Measurements from ENCODE around the gene SFSWAP. TPM values are rescaled to one million over a fixed set of nuclear protein-coding genes. Genes with fewer than 3 reads are reported as not detected.

Gene SFSWAP
- total and polyA plus RNA-seq, 3 donors from 2014 or later: 37.7 to 68.4 (median 62.4) TPM

DNA sequence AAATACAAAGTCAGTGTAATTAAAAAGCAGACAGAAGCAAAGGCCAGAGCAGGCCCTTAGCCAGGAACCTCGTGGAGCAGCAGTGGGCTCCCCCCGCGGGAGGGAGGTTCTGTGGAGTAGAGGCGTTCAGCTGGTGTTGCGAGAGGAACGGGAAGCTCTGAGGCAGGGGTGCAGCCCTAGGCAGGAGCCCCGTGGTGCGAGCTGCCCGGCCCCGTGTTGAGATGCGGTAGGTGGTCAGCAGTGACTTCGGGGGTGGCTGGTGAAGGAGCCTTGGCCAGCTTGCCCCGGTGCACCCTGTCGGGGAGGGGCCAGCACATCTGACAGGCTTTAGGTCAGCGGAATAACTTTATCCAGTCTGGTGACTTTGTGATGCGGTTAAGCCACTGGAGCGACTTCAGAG, 46.2 kb downstream of the SFSWAP start:
- H3K9me3 ChIP-seq: no peaks in the 10 kb centered on the region
- H3K4me3 ChIP-seq: no peak overlapping the region
- no peaks in the 10 kb centered on the region for H3K27me3 ChIP-seq
- H3K27ac ChIP-seq: no peak overlapping the region
- TF ChIP-seq POLR2A (IDR thresholded peaks at IDR 0.05): no peak
- TF ChIP-seq, protein P1, sequence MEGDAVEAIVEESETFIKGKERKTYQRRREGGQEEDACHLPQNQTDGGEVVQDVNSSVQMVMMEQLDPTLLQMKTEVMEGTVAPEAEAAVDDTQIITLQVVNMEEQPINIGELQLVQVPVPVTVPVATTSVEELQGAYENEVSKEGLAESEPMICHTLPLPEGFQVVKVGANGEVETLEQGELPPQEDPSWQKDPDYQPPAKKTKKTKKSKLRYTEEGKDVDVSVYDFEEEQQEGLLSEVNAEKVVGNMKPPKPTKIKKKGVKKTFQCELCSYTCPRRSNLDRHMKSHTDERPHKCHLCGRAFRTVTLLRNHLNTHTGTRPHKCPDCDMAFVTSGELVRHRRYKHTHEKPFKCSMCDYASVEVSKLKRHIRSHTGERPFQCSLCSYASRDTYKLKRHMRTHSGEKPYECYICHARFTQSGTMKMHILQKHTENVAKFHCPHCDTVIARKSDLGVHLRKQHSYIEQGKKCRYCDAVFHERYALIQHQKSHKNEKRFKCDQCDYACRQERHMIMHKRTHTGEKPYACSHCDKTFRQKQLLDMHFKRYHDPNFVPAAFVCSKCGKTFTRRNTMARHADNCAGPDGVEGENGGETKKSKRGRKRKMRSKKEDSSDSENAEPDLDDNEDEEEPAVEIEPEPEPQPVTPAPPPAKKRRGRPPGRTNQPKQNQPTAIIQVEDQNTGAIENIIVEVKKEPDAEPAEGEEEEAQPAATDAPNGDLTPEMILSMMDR (IDR thresholded peaks at IDR 0.05): no peak
- DNase-seq: no peak
- no peaks in the 10 kb centered on the region for H3K36me3 ChIP-seq (ENCODE audit: low read depth, missing control alignments)
- intact Hi-C loops (cut with DNase I; ENCODE audit: low total_unique reads): no loop called here
- 91 to 93% methylated on average over 17 of the region's 17 CpGs for WGBS, 2 donors
- H3K4me1 ChIP-seq: no peaks in the 10 kb centered on the region

DNA sequence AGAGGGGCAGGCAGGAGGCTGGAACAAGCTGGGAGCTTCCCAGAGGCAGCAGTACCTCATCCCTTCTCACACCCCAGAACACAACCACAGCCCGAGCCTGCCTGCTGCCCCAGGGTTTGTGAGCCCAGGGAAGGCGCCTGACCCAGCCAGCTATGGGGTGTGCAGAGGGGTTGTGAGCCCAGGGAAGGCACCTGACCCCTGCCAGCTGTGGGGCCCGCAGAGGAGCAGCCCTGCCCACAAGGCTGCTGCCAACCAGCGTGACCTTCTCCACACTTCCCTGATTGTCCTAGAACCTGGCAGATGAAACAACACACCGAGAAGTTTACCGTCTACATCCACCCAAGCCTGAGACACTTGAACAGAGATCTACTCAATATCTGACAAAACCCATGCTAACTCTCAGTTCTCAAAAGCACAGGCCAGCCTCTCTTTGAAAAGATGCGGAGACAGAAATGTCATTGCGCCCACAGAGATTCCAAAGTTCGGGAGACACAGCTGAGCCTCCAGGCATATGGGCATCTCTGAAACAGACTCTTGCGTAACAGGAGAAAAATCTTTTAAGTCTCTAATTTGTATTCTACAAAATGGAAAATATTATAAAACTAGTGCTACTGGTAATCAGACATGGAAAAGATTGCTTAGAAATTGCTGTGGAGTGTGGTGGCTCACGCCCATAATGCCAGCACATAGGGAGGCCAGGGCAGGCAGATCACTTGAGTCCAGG, 47.3 kb downstream of the SFSWAP start:
- intact Hi-C loops (cut with DNase I; ENCODE audit: low total_unique reads): no loop called here
- Histone ChIP-seq H3K9me3 (no peaks in the 10 kb centered on the region), H3K4me1 (no peaks in the 10 kb centered on the region), H3K27ac (no peak overlapping the region), H3K4me3 (no peak overlapping the region), H3K27me3 (no peaks in the 10 kb centered on the region), H3K36me3 (ENCODE audit: low read depth, missing control alignments) (no peaks in the 10 kb centered on the region)
- TF ChIP-seq, protein P1 (IDR thresholded peaks at IDR 0.05): no peak
- TF ChIP-seq POLR2A (IDR thresholded peaks at IDR 0.05): no peak
- 93 to 97% methylated on average over 8 to 11 of the region's 11 CpGs for WGBS, 2 donors
- DNase-seq: no peak

DNA sequence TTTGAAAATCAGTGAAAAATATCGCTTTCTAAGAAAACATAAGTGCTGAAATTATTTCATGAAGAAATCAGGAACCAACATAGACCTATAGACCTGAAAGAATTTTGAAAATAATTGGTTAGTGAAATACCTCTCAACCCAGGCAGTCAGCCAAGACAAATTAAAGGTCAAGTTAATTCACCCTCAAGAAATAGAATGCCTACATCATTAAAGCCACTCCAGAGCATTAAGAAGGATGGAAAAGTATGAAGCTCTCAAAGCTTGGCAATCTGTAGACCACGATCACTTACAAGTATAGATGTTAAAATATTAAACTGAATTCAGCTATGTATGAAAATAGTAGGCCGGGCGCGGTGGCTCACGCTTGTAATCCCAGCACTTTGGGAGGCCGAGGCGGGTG, 48.3 kb downstream of the SFSWAP start:
- no peaks in the 10 kb centered on the region for H3K27me3 ChIP-seq
- intact Hi-C loops (cut with DNase I; ENCODE audit: low total_unique reads): no loop called here
- DNase-seq: no peak
- no peak for TF ChIP-seq POLR2A (IDR thresholded peaks at IDR 0.05)
- TF ChIP-seq, protein P1 (IDR thresholded peaks at IDR 0.05): no peak
- no peak overlapping the region for H3K4me3 ChIP-seq
- 93 to 96% methylated on average over 8 of the region's 8 CpGs for WGBS, 2 donors
- H3K4me1 ChIP-seq: no peaks in the 10 kb centered on the region
- H3K9me3 ChIP-seq: no peaks in the 10 kb centered on the region
- H3K36me3 ChIP-seq (ENCODE audit: low read depth, missing control alignments): no peaks in the 10 kb centered on the region
- no peak overlapping the region for H3K27ac ChIP-seq

DNA sequence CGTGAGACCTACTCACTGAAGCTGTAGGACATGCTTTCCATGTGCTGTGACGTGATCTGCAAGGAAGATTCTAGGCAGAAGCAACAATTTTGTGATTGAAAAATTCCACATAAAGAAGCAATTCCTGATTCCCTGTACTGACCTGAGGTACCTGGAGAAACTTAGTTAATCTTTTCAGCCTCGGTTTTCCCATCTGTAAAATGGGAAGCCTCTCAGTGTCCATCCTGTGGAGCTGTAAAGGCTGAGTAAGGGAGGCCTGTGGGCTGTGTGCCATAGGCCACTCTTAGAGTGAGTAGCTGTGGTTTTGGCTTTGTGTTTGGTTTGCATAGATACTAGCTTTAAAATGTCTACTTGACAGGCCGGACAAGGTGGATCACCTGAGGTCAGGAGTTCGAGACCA, 50.7 kb downstream of the SFSWAP start:
- intact Hi-C loops (cut with DNase I; ENCODE audit: low total_unique reads): no loop called here
- 97 to 99% methylated on average over 5 of the region's 5 CpGs for WGBS, 2 donors

More for the DNA sequence above, 50.7 kb downstream of the SFSWAP start:
- H3K4me1 ChIP-seq: no peaks in the 10 kb centered on the region
- TF ChIP-seq, protein P1 (IDR thresholded peaks at IDR 0.05): no peak
- no peak for TF ChIP-seq POLR2A (IDR thresholded peaks at IDR 0.05)
- H3K9me3 ChIP-seq: no peaks in the 10 kb centered on the region
- no peaks in the 10 kb centered on the region for H3K36me3 ChIP-seq (ENCODE audit: low read depth, missing control alignments)
- no peak overlapping the region for H3K27ac ChIP-seq
- H3K4me3 ChIP-seq: no peak overlapping the region
- no peaks in the 10 kb centered on the region for H3K27me3 ChIP-seq
- no peak for DNase-seq

All from testis (tissue), 3 donors.